Sigmoid colon (tissue), 3 donors: Measurements from ENCODE around the gene CDH13.

ENCODE experiments used
- POLR2A ChIP-seq, 2 donors: fragments of 450-650 bp; IDR thresholded peaks; one replicate each; pipeline ENCODE4 v1.6.1; 2016; ENCODE audit warnings: antibody characterized with exemption in 2 of 2, mild to moderate bottlenecking in 2 of 2, moderate library complexity in 2 of 2
- TF ChIP-seq, protein P1 (sequence below), 4 experiments: fragments of 450-650 bp in 3 of 4; fragments of 200-600 bp in 1 of 4; IDR thresholded peaks; one replicate each; pipeline ENCODE4 v1.5.1; 2016 to 2019; ENCODE audit warnings: antibody characterized with exemption in 4 of 4, mild to moderate bottlenecking in 3 of 4, moderate library complexity in 2 of 4

DNA sequence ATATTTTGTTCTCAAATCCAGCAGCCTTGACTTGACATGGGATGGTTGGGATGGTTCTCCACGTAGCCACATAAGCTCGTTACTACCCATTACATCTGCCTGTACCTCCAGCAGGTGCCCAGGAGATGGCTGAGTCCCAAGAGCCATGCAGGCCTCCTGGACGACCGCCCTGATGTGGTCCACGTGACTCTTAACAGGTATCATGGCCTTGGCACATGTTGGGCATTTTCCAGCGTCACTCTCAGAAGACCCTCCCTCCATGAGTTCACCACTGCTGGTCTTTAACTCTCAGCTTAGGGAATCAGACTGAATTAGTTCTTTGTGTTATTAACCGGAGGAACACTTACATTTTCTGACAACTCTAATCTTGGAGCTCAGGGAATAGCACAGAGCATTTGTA, 161.5 kb downstream of the CDH13 start:
- TF ChIP-seq, protein P1, sequence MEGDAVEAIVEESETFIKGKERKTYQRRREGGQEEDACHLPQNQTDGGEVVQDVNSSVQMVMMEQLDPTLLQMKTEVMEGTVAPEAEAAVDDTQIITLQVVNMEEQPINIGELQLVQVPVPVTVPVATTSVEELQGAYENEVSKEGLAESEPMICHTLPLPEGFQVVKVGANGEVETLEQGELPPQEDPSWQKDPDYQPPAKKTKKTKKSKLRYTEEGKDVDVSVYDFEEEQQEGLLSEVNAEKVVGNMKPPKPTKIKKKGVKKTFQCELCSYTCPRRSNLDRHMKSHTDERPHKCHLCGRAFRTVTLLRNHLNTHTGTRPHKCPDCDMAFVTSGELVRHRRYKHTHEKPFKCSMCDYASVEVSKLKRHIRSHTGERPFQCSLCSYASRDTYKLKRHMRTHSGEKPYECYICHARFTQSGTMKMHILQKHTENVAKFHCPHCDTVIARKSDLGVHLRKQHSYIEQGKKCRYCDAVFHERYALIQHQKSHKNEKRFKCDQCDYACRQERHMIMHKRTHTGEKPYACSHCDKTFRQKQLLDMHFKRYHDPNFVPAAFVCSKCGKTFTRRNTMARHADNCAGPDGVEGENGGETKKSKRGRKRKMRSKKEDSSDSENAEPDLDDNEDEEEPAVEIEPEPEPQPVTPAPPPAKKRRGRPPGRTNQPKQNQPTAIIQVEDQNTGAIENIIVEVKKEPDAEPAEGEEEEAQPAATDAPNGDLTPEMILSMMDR (IDR thresholded peaks at IDR 0.05), result no peak
- no peak for TF ChIP-seq POLR2A (IDR thresholded peaks at IDR 0.05)
